GM21529 (cell line): Measurements from ENCODE around the gene NHLRC4.
"Not testable (repeated sequence)": the region's sequence is repeated elsewhere in the genome, so short reads cannot be mapped to it uniquely, and the experiment has no call there.

Experiments
- ATAC-seq: cut with Tn5 transposase; IDR thresholded peaks from one replicate; pipeline ENCODE4 v1.9.1; 2021; ENCODE audit not compliant: unreplicated experiment

The NHLRC4 gene

GRCh38 chr16:596736-597060, 29.9 kb downstream of the NHLRC4 start:
- ATAC-seq: no peak

GRCh38 chr16:597655-598054, 30.9 kb downstream of the NHLRC4 start:
- ATAC-seq: not testable (repeated sequence)

GRCh38 chr16:598823-599739, 32.3 kb downstream of the NHLRC4 start:
- no peak for ATAC-seq

- no peak for ATAC-seq
These were observed 34.0 kb downstream of the NHLRC4 start for GRCh38 chr16:600781-601180.

GRCh38 chr16:603933-604332, 37.1 kb downstream of the NHLRC4 start:
- ATAC-seq: no peak

- ATAC-seq: no peak
These were observed 40.0 kb downstream of the NHLRC4 start for GRCh38 chr16:606656-607307.

GRCh38 chr16:608019-608418, 41.2 kb downstream of the NHLRC4 start:
- ATAC-seq: no peak

- no peak for ATAC-seq
These were observed 42.5 kb downstream of the NHLRC4 start for GRCh38 chr16:609316-609715.

GRCh38 chr16:609984-610383, 43.2 kb downstream of the NHLRC4 start:
- no peak for ATAC-seq

- no peak for ATAC-seq
These were observed 43.9 kb downstream of the NHLRC4 start for GRCh38 chr16:610513-611381.

- ATAC-seq: no peak
These were observed 48.3 kb downstream of the NHLRC4 start for GRCh38 chr16:615122-615521.

GRCh38 chr16:616733-617586, 50.2 kb downstream of the NHLRC4 start:
- ATAC-seq: no peak

GRCh38 chr16:617855-618254, 51.0 kb downstream of the NHLRC4 start:
- no peak for ATAC-seq
